H1 (cell line): ENCODE results near the gene KANSL1L. TPM values are rescaled to one million over a fixed set of nuclear protein-coding genes. Genes with fewer than 3 reads are reported as not detected.

Source experiments
- CTCF ChIA-PET: fragments of 300-600 bp; sonication (Branson Sonifier 250); formaldehyde crosslinking; loops from one replicate; lab custom pipeline; 2021; ENCODE audit not compliant: partially characterized antibody; lab: Charles Lee
- POLR2A ChIA-PET: fragments of 300-600 bp; sonication (Branson Sonifier 250); formaldehyde crosslinking; loops from one replicate; lab custom pipeline; 2021; ENCODE audit warnings: inconsistent platforms; ENCODE audit not compliant: partially characterized antibody; lab: Charles Lee
- DNase-seq, 2 experiments: peaks; one replicate each; pipeline versions ENCODE4 v3.0.0 to v3.0.0-alpha.2; 2010 to 2022; ENCODE audit warnings: low spot score in 2 of 2, low read depth in 1 of 2, mixed read lengths in 1 of 2
- FAIRE-seq: peaks from 2 replicates; lab custom pipeline; 2011; peaks lifted over from hg19 to GRCh38; lab: Jason Lieb, UNC
- H2AFZ ChIP-seq: 2 replicates; pipeline ENCODE4 v1.8.1; 2012; ENCODE audit warnings: low read length, inconsistent platforms
- H2AK5ac ChIP-seq: 2 replicates; pipeline ENCODE4 v1.6.1; 2013; ENCODE audit warnings: low read depth, low read length
- H2BK120ac ChIP-seq: replicated peaks from 2 replicates; pipeline ENCODE3; 2013; ENCODE audit warnings: low read depth, low read length, inconsistent platforms
- H2BK12ac ChIP-seq: 2 replicates; pipeline ENCODE4 v1.6.1; 2013; ENCODE audit warnings: low read depth, low read length
- H2BK15ac ChIP-seq: 2 replicates; pipeline ENCODE4 v1.6.1; 2013; ENCODE audit warnings: low read length
- H2BK20ac ChIP-seq: 2 replicates; pipeline ENCODE4 v1.6.1; 2013; ENCODE audit warnings: low read length
- H2BK5ac ChIP-seq: 2 replicates; pipeline ENCODE4 v1.6.1; 2013; ENCODE audit warnings: low read depth, low read length
- H3K14ac ChIP-seq: 2 replicates; pipeline ENCODE4 v1.6.1; 2013; ENCODE audit warnings: inconsistent platforms; ENCODE audit not compliant: insufficient read length
- H3K18ac ChIP-seq: 2 replicates; pipeline ENCODE4 v1.6.1; 2013; ENCODE audit warnings: low read length; ENCODE audit errors: extremely low read depth
- H3K23ac ChIP-seq: 2 replicates; pipeline ENCODE4 v1.6.1; 2013; ENCODE audit warnings: inconsistent platforms; ENCODE audit not compliant: insufficient read length
- H3K23me2 ChIP-seq: 2 replicates; pipeline ENCODE4 v1.6.1; 2013; ENCODE audit warnings: low read depth, low read length
- H3K27ac ChIP-seq: 2 replicates; pipeline ENCODE4 v1.6.1; 2011; ENCODE audit warnings: low read depth, low read length, inconsistent platforms
- H3K27me3 ChIP-seq, 4 experiments: replicated peaks in 1 of 4; 1 replicate in 1 of 4; 2 replicates in 3 of 4; pipeline versions ENCODE4 v1.6.1 to v1.8.1; 2011 to 2013; ENCODE audit warnings: low read length in 3 of 4, mild to moderate bottlenecking in 3 of 4, inconsistent platforms in 2 of 4, mixed read lengths in 2 of 4, moderate library complexity in 1 of 4; ENCODE audit not compliant: control insufficient read depth in 3 of 4, insufficient read depth in 3 of 4; ENCODE audit errors: extremely low read depth in 1 of 4
- H3K36me3 ChIP-seq, 4 experiments: 2 replicates each; pipeline versions ENCODE4 v1.6.1 to v1.8.1; 2011 to 2013; ENCODE audit warnings: mild to moderate bottlenecking in 4 of 4, low read length in 3 of 4, moderate library complexity in 2 of 4, control low read depth in 1 of 4, inconsistent platforms in 1 of 4; ENCODE audit not compliant: insufficient read depth in 4 of 4, control insufficient read depth in 2 of 4
- H3K4ac ChIP-seq: replicated peaks from 2 replicates; pipeline ENCODE3; 2013; ENCODE audit warnings: low read length, low read depth, mixed read lengths, inconsistent platforms; ENCODE audit not compliant: insufficient read length
- H3K4me1 ChIP-seq, 4 experiments: replicated peaks in 1 of 4; 1 replicate in 1 of 4; 2 replicates in 3 of 4; pipeline versions ENCODE4 v1.6.1 to v1.8.1; 2011 to 2013; ENCODE audit warnings: low read length in 3 of 4, inconsistent platforms in 2 of 4, mixed read lengths in 1 of 4; ENCODE audit not compliant: insufficient read depth in 4 of 4, control insufficient read depth in 3 of 4
- H3K4me2 ChIP-seq, 2 experiments: 2 replicates each; pipeline versions ENCODE4 v1.6.1 to v1.8.1; 2011 to 2013; ENCODE audit warnings: low read depth in 2 of 2, low read length in 2 of 2, control low read depth in 1 of 2, inconsistent platforms in 1 of 2, mild to moderate bottlenecking in 1 of 2; ENCODE audit not compliant: insufficient read depth in 1 of 2
- H3K4me3 ChIP-seq, 4 experiments: fragments of 200-600, 300-600 bp in 1 of 4; sonication (generic), shearing (Covaris generic), sonication (Bioruptor Twin) in 1 of 4; 2 replicates each; pipeline versions ENCODE4 v1.5.1 to v1.8.1; 2011 to 2016; ENCODE audit warnings: low read length in 4 of 4, low read depth in 3 of 4, control low read depth in 2 of 4, inconsistent platforms in 2 of 4, mild to moderate bottlenecking in 2 of 4, mixed read lengths in 1 of 4, moderate library complexity in 1 of 4; ENCODE audit not compliant: insufficient read depth in 2 of 4; ENCODE audit errors: extremely low read depth in 1 of 4
- H3K56ac ChIP-seq: replicated peaks from 2 replicates; pipeline ENCODE3; 2013; ENCODE audit warnings: low read depth, mild to moderate bottlenecking, mixed read lengths, low read length, inconsistent platforms; ENCODE audit not compliant: insufficient read length
- H3K79me1 ChIP-seq: 2 replicates; pipeline ENCODE4 v1.6.1; 2013; ENCODE audit warnings: low read depth, low read length, control low read depth
- H3K79me2 ChIP-seq, 2 experiments: 2 replicates each; pipeline versions ENCODE4 v1.6.1 to v1.8.1; 2012 to 2013; ENCODE audit warnings: low read length in 2 of 2, mild to moderate bottlenecking in 2 of 2, inconsistent platforms in 1 of 2; ENCODE audit not compliant: insufficient read depth in 2 of 2, control insufficient read depth in 1 of 2
- H3K9ac ChIP-seq, 4 experiments: replicated peaks in 1 of 4; 1 replicate in 1 of 4; 2 replicates in 3 of 4; pipeline versions ENCODE4 v1.6.1 to v1.8.1; 2011 to 2013; ENCODE audit warnings: low read depth in 3 of 4, low read length in 3 of 4, control low read depth in 2 of 4, mild to moderate bottlenecking in 2 of 4, moderate library complexity in 2 of 4, inconsistent platforms in 1 of 4; ENCODE audit errors: extremely low read depth in 1 of 4
- H3K9me3 ChIP-seq, 2 experiments: 2 replicates each; pipeline versions ENCODE4 v1.6.1 to v1.8.1; 2012 to 2013; ENCODE audit warnings: mild to moderate bottlenecking in 2 of 2, moderate library complexity in 2 of 2, control low read depth in 1 of 2, inconsistent platforms in 1 of 2, low read depth in 1 of 2, low read length in 1 of 2, mixed read lengths in 1 of 2; ENCODE audit not compliant: insufficient read depth in 2 of 2
- H4K20me1 ChIP-seq, 2 experiments: replicated peaks in 1 of 2; 2 replicates each; pipeline versions ENCODE3 to v1.8.1; 2011 to 2013; ENCODE audit warnings: inconsistent platforms in 2 of 2, low read length in 2 of 2, mild to moderate bottlenecking in 1 of 2; ENCODE audit not compliant: insufficient read depth in 2 of 2, control insufficient read depth in 1 of 2
- H4K5ac ChIP-seq: 2 replicates; pipeline ENCODE4 v1.6.1; 2013; ENCODE audit warnings: low read length, low read depth, mixed read lengths, inconsistent platforms; ENCODE audit not compliant: insufficient read length
- H4K8ac ChIP-seq: 2 replicates; pipeline ENCODE4 v1.8.0; 2013; ENCODE audit warnings: mild to moderate bottlenecking, moderate library complexity, low read length, inconsistent platforms; ENCODE audit not compliant: insufficient read depth; ENCODE audit errors: extremely low read depth
- H4K91ac ChIP-seq: replicated peaks from 2 replicates; pipeline ENCODE3; 2013; ENCODE audit warnings: low read length, mixed read lengths, inconsistent platforms; ENCODE audit not compliant: insufficient read length
- ASH2L ChIP-seq: fragments of 200-600, 300-600 bp; sonication (generic); IDR thresholded peaks from one replicate; pipeline ENCODE4 v1.7.1; 2017; ENCODE audit warnings: low read length
- CTCF ChIP-seq, 3 experiments: IDR thresholded peaks; 1 replicate in 2 of 3; 2 replicates in 1 of 3; pipeline versions ENCODE4 v1.5.1 to v1.6.1; 2011; ENCODE audit warnings: low read length in 3 of 3, mild to moderate bottlenecking in 3 of 3, inconsistent platforms in 2 of 3, low read depth in 1 of 3, moderate library complexity in 1 of 3; ENCODE audit not compliant: insufficient read depth in 1 of 3; ENCODE audit errors: control extremely low read depth in 1 of 3
- HDAC2 ChIP-seq, 2 experiments: fragments of 300-600 bp in 1 of 2; sonication (generic) in 1 of 2; IDR thresholded peaks; 2 replicates each; pipeline ENCODE4 v1.6.1; 2011 to 2012; ENCODE audit warnings: low read depth in 2 of 2, low read length in 2 of 2, mild to moderate bottlenecking in 2 of 2, moderate library complexity in 2 of 2, borderline replicate concordance in 1 of 2, inconsistent platforms in 1 of 2
- HDAC6 ChIP-seq: IDR thresholded peaks from one replicate; pipeline ENCODE4 v1.7.1; 2012; ENCODE audit warnings: low read depth, mild to moderate bottlenecking, inconsistent platforms, low read length, moderate library complexity
- JUN ChIP-seq: IDR thresholded peaks from 2 replicates; pipeline ENCODE4 v1.6.1; 2011; ENCODE audit warnings: low read depth, mild to moderate bottlenecking, improper control_type of control experiment, low read length
- JUND ChIP-seq: IDR thresholded peaks from 2 replicates; pipeline ENCODE4 v1.6.1; 2011; ENCODE audit warnings: mild to moderate bottlenecking, improper control_type of control experiment, low read length
- KDM5A ChIP-seq: fragments of 200-600 bp; IDR thresholded peaks from 2 replicates; pipeline ENCODE4 v1.7.1; 2012; ENCODE audit warnings: mild to moderate bottlenecking, low read length, inconsistent platforms, mixed read lengths
- POU5F1 ChIP-seq: IDR thresholded peaks from 2 replicates; pipeline ENCODE4 v1.6.1; 2011; ENCODE audit warnings: low read depth, mild to moderate bottlenecking, low read length, moderate library complexity
- SRF ChIP-seq: IDR thresholded peaks from 2 replicates; pipeline ENCODE4 v1.6.1; 2011; ENCODE audit warnings: mild to moderate bottlenecking, low read depth, low read length, moderate library complexity
- TBP ChIP-seq: IDR thresholded peaks from 2 replicates; pipeline ENCODE4 v1.6.1; 2011; ENCODE audit warnings: low read depth, low read length, improper control_type of control experiment
- TEAD4 ChIP-seq: IDR thresholded peaks from 2 replicates; pipeline ENCODE4 v1.6.1; 2012; ENCODE audit warnings: low read depth, low read length, inconsistent platforms, mixed read lengths
- WGBS, 2 experiments: shearing (Covaris generic) in 1 of 2; methylation state at CpG; one replicate each; pipeline versions ENCODE4 v1.1.6 to v1.1.7; 2013 to 2015; ENCODE audit warnings: low lambda C conversion rate in 2 of 2, mixed read lengths in 2 of 2, inconsistent platforms in 1 of 2, low coverage in 1 of 2, missing lambda C conversion rate in 1 of 2; ENCODE audit not compliant: insufficient replicate concordance in 2 of 2, insufficient coverage in 1 of 2, insufficient read length in 1 of 2; ENCODE audit errors: extremely low coverage in 1 of 2, missing lambda C conversion rate in 1 of 2; 5-methylcytosine and 5-hydroxymethylcytosine counted together
- polyA plus RNA-seq, 7 experiments: library from polyadenylated mRNA; depleted of rRNA in 3 of 7; stranded (reverse) in 5 of 7; unstranded in 2 of 7; fragments of >200 nt in 5 of 7; fragments of 200-250 nt in 2 of 7; gene quantifications; 1 replicate in 5 of 7; 2 replicates in 1 of 7; 4 replicates in 1 of 7; pipeline versions ENCODE4 v1.2.1 to v1.2.3, GENCODE V29; 2011 to 2013; ENCODE audit warnings: missing spikeins in 2 of 7, mixed read lengths in 2 of 7
- total RNA-seq: library from RNA; stranded (reverse); fragmentation: NEBNext Ultra II Directional; extraction: Animal tissue kit (Norgen Biotek cat#: 25700); gene quantifications from 2 replicates; pipeline ENCODE4 v1.2.1, GENCODE V29; 2021

The KANSL1L gene
- total and polyA plus RNA-seq, 2 of the 8 experiments (the other 6 are each of a cell fraction or from before 2014, with no cell fraction given), result 5.4 to 17.2 TPM

- no peak overlapping the region for H4K5ac ChIP-seq
- CTCF ChIA-PET, result interaction anchor here (0.7 to 1.3 kb wide), 4 partner anchors 16 to 576 kb away, joined by 3 to 4 read pairs (median 4); no protein-coding TSS in a partner anchor
- H3K79me1 ChIP-seq, result peaks cover 2% of the 10 kb centered on the region; the same call in 1 of the 2 replicates
- H3K9ac ChIP-seq, result no peak overlapping the region
- no peak overlapping the region for H3K56ac ChIP-seq
- H3K27ac ChIP-seq, result no peak overlapping the region
- H3K36me3 ChIP-seq, result no peaks in the 10 kb centered on the region
- H3K4ac ChIP-seq, result no peak overlapping the region
- H2AK5ac ChIP-seq, result no peak overlapping the region
- H2BK120ac ChIP-seq, result no peak overlapping the region
- DNase-seq (no peak), FAIRE-seq (no peak)
- no peaks in the 10 kb centered on the region for H3K27me3 ChIP-seq
- H3K18ac ChIP-seq, result no peak overlapping the region
- no peak overlapping the region for H3K4me3 ChIP-seq
- no peak overlapping the region for H4K8ac ChIP-seq
- no peak overlapping the region for H3K4me2 ChIP-seq
- H3K4me1 ChIP-seq, result no peaks in the 10 kb centered on the region; a peak in 2 of 7 replicates
- peaks cover 9 to 11% of the 10 kb centered on the region in 2 experiments for H3K79me2 ChIP-seq
- H3K14ac ChIP-seq, result no peak overlapping the region
- H2AFZ ChIP-seq, result no peak overlapping the region
- no peak overlapping the region for H2BK5ac ChIP-seq
- H4K20me1 ChIP-seq, result peaks cover 0 to 5% of the 10 kb centered on the region in 2 experiments
- POLR2A ChIA-PET, result no interaction called here
- no peak overlapping the region for H2BK12ac ChIP-seq
- H2BK20ac ChIP-seq, result no peak overlapping the region
- H3K23me2 ChIP-seq, result peaks cover 7% of the 10 kb centered on the region; the same call in 1 of the 2 replicates
- TF ChIP-seq HDAC2 (IDR thresholded peaks at IDR 0.05; ENCODE audit: borderline replicate concordance in 1 of 2, low read depth in 2 of 2, low read length in 2 of 2), result no peak
- TF ChIP-seq HDAC6, result no peak
- TF ChIP-seq TEAD4, result no peak
- TF ChIP-seq SRF, result no peak
- no peak for TF ChIP-seq POU5F1
- TF ChIP-seq TBP, result no peak
- no peak for TF ChIP-seq JUND
- no peak for TF ChIP-seq KDM5A
- no peak for TF ChIP-seq JUN
- no peak for TF ChIP-seq ASH2L
- no peak for TF ChIP-seq CTCF (IDR thresholded peaks at IDR 0.05; ENCODE audit: control extremely low read depth in 1 of 3, insufficient read depth in 1 of 3, low read depth in 1 of 3, low read length in 3 of 3)
- no peaks in the 10 kb centered on the region for H3K9me3 ChIP-seq
- WGBS, 2 experiments, result 87% methylated on average over 1 of the region's 1 CpG; no CpG with 5 or more reads in 1 of the 2 experiments
- H4K91ac ChIP-seq, result no peak overlapping the region
- no peak overlapping the region for H2BK15ac ChIP-seq
- no peak overlapping the region for H3K23ac ChIP-seq
Observed at GRCh38 chr2:209998596-209998995, 172.6 kb downstream of the KANSL1L start.
